PFSK-1 (cell line): Measurements from ENCODE around the gene MCEE.

Experiments
- FOXP2 ChIP-seq: optimal IDR thresholded peaks from 2 replicates; pipeline ENCODE3; 2011; ENCODE audit warnings: borderline replicate concordance, control low read depth, inconsistent platforms; ENCODE audit not compliant: insufficient read depth; ENCODE audit errors: extremely low read length, extremely low read depth
- POLR2AphosphoS5 ChIP-seq: IDR thresholded peaks from 2 replicates; pipeline ENCODE4 v1.6.1; 2012; ENCODE audit warnings: low read depth, mild to moderate bottlenecking, control low read depth, low read length, moderate library complexity
- REST ChIP-seq, 2 experiments: IDR thresholded peaks; 2 replicates each; pipeline versions ENCODE4 v1.6.1 to v1.8.0; 2011 to 2012; ENCODE audit warnings: low read depth in 2 of 2, low read length in 2 of 2, control low read depth in 1 of 2, inconsistent platforms in 1 of 2, mild to moderate bottlenecking in 1 of 2, moderate library complexity in 1 of 2; ENCODE audit not compliant: insufficient read depth in 1 of 2
- SIN3A ChIP-seq: IDR thresholded peaks from 2 replicates; pipeline ENCODE4 v1.6.1; 2012; ENCODE audit warnings: mild to moderate bottlenecking, low read length, moderate library complexity, borderline replicate concordance; ENCODE audit not compliant: insufficient read depth
- TAF1 ChIP-seq: IDR thresholded peaks from 2 replicates; pipeline ENCODE4 v1.6.1; 2012; ENCODE audit warnings: low read length, control low read depth, borderline replicate concordance; ENCODE audit not compliant: insufficient read depth

MCEE gene

GRCh38 chr2:71100195-71100964 is 29.6 kb downstream of the MCEE start:
- TF ChIP-seq SIN3A: no peak
- no peak for TF ChIP-seq FOXP2
- no peak for TF ChIP-seq REST (IDR thresholded peaks at IDR 0.05; ENCODE audit: insufficient read depth in 1 of 2, low read depth in 2 of 2, low read length in 2 of 2)
- no peak for TF ChIP-seq TAF1
- TF ChIP-seq POLR2AphosphoS5: no peak

GRCh38 chr2:71082402-71083252 is 47.4 kb downstream of the MCEE start:
- TF ChIP-seq TAF1 (no peak), POLR2AphosphoS5 (no peak), SIN3A (no peak), FOXP2 (no peak), REST (IDR thresholded peaks at IDR 0.05; ENCODE audit: insufficient read depth in 1 of 2, low read depth in 2 of 2, low read length in 2 of 2) (no peak)

- TF ChIP-seq SIN3A: no peak
- no peak for TF ChIP-seq TAF1
- TF ChIP-seq REST (IDR thresholded peaks at IDR 0.05; ENCODE audit: insufficient read depth in 1 of 2, low read depth in 2 of 2, low read length in 2 of 2): no peak
- TF ChIP-seq FOXP2: no peak
- TF ChIP-seq POLR2AphosphoS5: no peak
These were observed 51.4 kb downstream of the MCEE start for GRCh38 chr2:71078624-71079023.

- TF ChIP-seq SIN3A: no peak
These were observed 55.1 kb downstream of the MCEE start for GRCh38 chr2:71074893-71075395.

- no peak for TF ChIP-seq POLR2AphosphoS5
- no peak for TF ChIP-seq REST (IDR thresholded peaks at IDR 0.05; ENCODE audit: insufficient read depth in 1 of 2, low read depth in 2 of 2, low read length in 2 of 2)
- TF ChIP-seq SIN3A: no peak
- TF ChIP-seq FOXP2: no peak
- TF ChIP-seq TAF1: no peak
These were observed 56.6 kb downstream of the MCEE start for GRCh38 chr2:71073475-71073874.
